Caco-2 (cell line): ENCODE results near the gene NADK. TPM values are rescaled to one million over a fixed set of nuclear protein-coding genes. Genes with fewer than 3 reads are reported as not detected.

Experiments used
- BruUV-seq: library from RNA; stranded (reverse); fragments of 400-500 nt; replicated peaks from 2 replicates; lab custom pipeline; 2021; lab: Mats Ljungman, UMichigan
- CTCF ChIA-PET: fragments of 300-600 bp; sonication (Branson Sonifier 250); formaldehyde crosslinking; loops from one replicate; lab custom pipeline; 2022; ENCODE audit warnings: antibody characterized with exemption; lab: Charles Lee
- POLR2A ChIA-PET: fragments of 300-600 bp; sonication (Branson Sonifier 250); formaldehyde crosslinking; loops from one replicate; lab custom pipeline; 2022; ENCODE audit warnings: antibody characterized with exemption; lab: Charles Lee
- DNase-seq, 2 experiments: peaks; one replicate each; pipeline versions ENCODE4 v3.0.0 to v3.0.0-alpha.2; 2020 to 2022
- H3K27me3 ChIP-seq: replicated peaks from 2 replicates; pipeline ENCODE4 v1.6.0; 2011; ENCODE audit warnings: low read length; ENCODE audit not compliant: control insufficient read depth, insufficient read depth
- H3K36me3 ChIP-seq: 2 replicates; pipeline ENCODE4 v1.5.1; 2011; ENCODE audit warnings: low read length; ENCODE audit not compliant: control insufficient read depth, insufficient read depth
- H3K4me1 ChIP-seq: fragments of 250-450 bp; sonication (Bioruptor Pico); 2 replicates; pipeline ENCODE4 v1.5.1; 2020; ENCODE audit warnings: mild to moderate bottlenecking
- H3K4me3 ChIP-seq: 2 replicates; pipeline ENCODE4 v1.5.1; 2011; ENCODE audit warnings: low read depth, mild to moderate bottlenecking, control low read depth, low read length
- H3K9me3 ChIP-seq: fragments of 250-450 bp; sonication (Bioruptor Pico); 2 replicates; pipeline ENCODE4 v1.5.1; 2020; ENCODE audit warnings: mild to moderate bottlenecking, moderate library complexity
- H3K27ac Mint-ChIP-seq: one replicate; pipeline ENCODE4 v1.8.0; 2022; ENCODE audit warnings: mixed read lengths; ENCODE audit not compliant: unreplicated experiment
- H3K27me3 Mint-ChIP-seq: one replicate; pipeline ENCODE4 v1.8.0; 2022; ENCODE audit warnings: mixed read lengths; ENCODE audit not compliant: insufficient read depth, unreplicated experiment
- H3K36me3 Mint-ChIP-seq: one replicate; pipeline ENCODE4 v1.8.0; 2022; ENCODE audit warnings: mild to moderate bottlenecking, mixed read lengths; ENCODE audit not compliant: insufficient read depth, unreplicated experiment
- H3K4me1 Mint-ChIP-seq: one replicate; pipeline ENCODE4 v1.8.0; 2022; ENCODE audit warnings: low read depth, mixed read lengths; ENCODE audit not compliant: unreplicated experiment
- H3K4me3 Mint-ChIP-seq: one replicate; pipeline ENCODE4 v1.8.0; 2022; ENCODE audit warnings: mild to moderate bottlenecking, moderate library complexity, mixed read lengths; ENCODE audit not compliant: unreplicated experiment
- H3K9me3 Mint-ChIP-seq: one replicate; pipeline ENCODE4 v1.8.0; 2022; ENCODE audit warnings: mixed read lengths; ENCODE audit not compliant: unreplicated experiment
- CTCF ChIP-seq, 2 experiments: fragments of 200-600 bp in 1 of 2; IDR thresholded peaks; 1 replicate in 1 of 2; 2 replicates in 1 of 2; pipeline versions ENCODE4 v1.5.1 to v1.8.0; 2011 to 2022; ENCODE audit warnings: antibody characterized with exemption in 1 of 2, control low read depth in 1 of 2, inconsistent platforms in 1 of 2, low read depth in 1 of 2, low read length in 1 of 2, mild to moderate bottlenecking in 1 of 2, moderate library complexity in 1 of 2; ENCODE audit not compliant: insufficient read depth in 1 of 2, severe bottlenecking in 1 of 2, unreplicated experiment in 1 of 2
- intact Hi-C: fragments of 100-400 bp; cut with micrococcal nuclease; formaldehyde crosslinking; loops from one replicate; pipeline ENCODE4 v1.10.0; 2022; ENCODE audit not compliant: unreplicated experiment
- total RNA-seq: library from RNA; stranded (reverse); gene quantifications from 2 replicates; pipeline ENCODE4 v1.2.3, GENCODE V29; 2022

NADK gene
- total RNA-seq, 1 experiment from 2014 or later = 85.8 TPM

GRCh38 chr1:1796466-1796865 is 18.2 kb upstream of the NADK start:
- H3K9me3 Mint-ChIP-seq = no peaks in the 10 kb centered on the region
- H3K9me3 ChIP-seq = no peaks in the 10 kb centered on the region
- H3K4me3 ChIP-seq = no peak overlapping the region
- H3K27ac Mint-ChIP-seq = no peak overlapping the region
- intact Hi-C loops = no loop called here
- no peak overlapping the region for H3K4me3 Mint-ChIP-seq
- BruUV-seq = no TSS peak
- no peak for DNase-seq
- POLR2A ChIA-PET = no interaction called here
- peaks cover 2% of the 10 kb centered on the region for H3K36me3 ChIP-seq
- TF ChIP-seq CTCF (IDR thresholded peaks at IDR 0.05; ENCODE audit: insufficient read depth in 1 of 2, low read depth in 1 of 2, low read length in 1 of 2, severe bottlenecking in 1 of 2, unreplicated experiment in 1 of 2) = no peak
- no peaks in the 10 kb centered on the region for H3K4me1 Mint-ChIP-seq
- CTCF ChIA-PET = no interaction called here
- H3K27me3 ChIP-seq = no peaks in the 10 kb centered on the region
- H3K36me3 Mint-ChIP-seq = peaks cover 65% of the 10 kb centered on the region
- no peaks in the 10 kb centered on the region for H3K27me3 Mint-ChIP-seq
- no peaks in the 10 kb centered on the region for H3K4me1 ChIP-seq

DNA sequence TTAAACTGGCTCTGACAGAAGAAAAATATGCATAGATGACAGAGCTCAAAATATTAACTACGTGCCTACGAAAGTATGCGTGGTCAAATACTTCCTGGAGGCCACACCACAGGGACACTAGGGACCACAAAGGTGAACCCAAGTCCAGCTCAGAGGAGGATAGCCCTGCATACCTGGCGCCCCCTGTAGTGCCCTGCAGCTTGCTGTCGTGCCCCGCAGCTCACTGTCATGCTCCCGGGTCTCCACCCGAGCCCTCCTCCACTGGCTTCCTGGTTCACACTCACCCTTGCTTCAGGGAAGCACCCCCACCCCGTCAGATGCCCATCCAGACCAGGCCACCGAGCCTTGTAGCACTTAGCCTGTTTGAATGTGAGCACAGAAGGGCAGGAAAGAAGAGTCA is 16.7 kb upstream of the NADK start:
- H3K36me3 ChIP-seq = peaks cover 2% of the 10 kb centered on the region
- no peaks in the 10 kb centered on the region for H3K27me3 Mint-ChIP-seq
- peaks cover 75% of the 10 kb centered on the region for H3K36me3 Mint-ChIP-seq
- H3K9me3 Mint-ChIP-seq = no peaks in the 10 kb centered on the region
- no peak overlapping the region for H3K27ac Mint-ChIP-seq
- H3K9me3 ChIP-seq = no peaks in the 10 kb centered on the region
- H3K4me1 ChIP-seq = no peaks in the 10 kb centered on the region
- no peaks in the 10 kb centered on the region for H3K27me3 ChIP-seq
- BruUV-seq = no TSS peak
- no peak for TF ChIP-seq CTCF (IDR thresholded peaks at IDR 0.05; ENCODE audit: insufficient read depth in 1 of 2, low read depth in 1 of 2, low read length in 1 of 2, severe bottlenecking in 1 of 2, unreplicated experiment in 1 of 2)
- POLR2A ChIA-PET = interaction anchor here (0.5 to 0.6 kb wide), 2 partner anchors 28 to 40 kb away, joined by 5 to 7 read pairs; no protein-coding TSS in a partner anchor
- H3K4me1 Mint-ChIP-seq = no peaks in the 10 kb centered on the region
- H3K4me3 ChIP-seq = no peak overlapping the region
- DNase-seq = no peak
- H3K4me3 Mint-ChIP-seq = no peak overlapping the region
- CTCF ChIA-PET = no interaction called here
- intact Hi-C loops = no loop called here

- no peak for DNase-seq
- no peak overlapping the region for H3K4me3 ChIP-seq
- Mint-ChIP-seq H3K4me3 (no peak overlapping the region), H3K27ac (no peak overlapping the region), H3K27me3 (no peaks in the 10 kb centered on the region), H3K36me3 (peaks cover 88% of the 10 kb centered on the region), H3K9me3 (no peaks in the 10 kb centered on the region), H3K4me1 (no peaks in the 10 kb centered on the region)
- intact Hi-C loops = no loop called here
- no peak for TF ChIP-seq CTCF (IDR thresholded peaks at IDR 0.05; ENCODE audit: insufficient read depth in 1 of 2, low read depth in 1 of 2, low read length in 1 of 2, severe bottlenecking in 1 of 2, unreplicated experiment in 1 of 2)
- H3K4me1 ChIP-seq = no peaks in the 10 kb centered on the region
- no peaks in the 10 kb centered on the region for H3K9me3 ChIP-seq
- H3K27me3 ChIP-seq = no peaks in the 10 kb centered on the region
- POLR2A ChIA-PET = no interaction called here
- no TSS peak for BruUV-seq
- CTCF ChIA-PET = no interaction called here
- H3K36me3 ChIP-seq = peaks cover 2% of the 10 kb centered on the region
Observed at GRCh38 chr1:1793481-1794244, 15.4 kb upstream of the NADK start.
